Measurements from ENCODE around the gene TOM1L2.
A peak's percentile ranks its signal among the peaks of the same experiment; 100 is the strongest.

TOM1L2 gene

DNA sequence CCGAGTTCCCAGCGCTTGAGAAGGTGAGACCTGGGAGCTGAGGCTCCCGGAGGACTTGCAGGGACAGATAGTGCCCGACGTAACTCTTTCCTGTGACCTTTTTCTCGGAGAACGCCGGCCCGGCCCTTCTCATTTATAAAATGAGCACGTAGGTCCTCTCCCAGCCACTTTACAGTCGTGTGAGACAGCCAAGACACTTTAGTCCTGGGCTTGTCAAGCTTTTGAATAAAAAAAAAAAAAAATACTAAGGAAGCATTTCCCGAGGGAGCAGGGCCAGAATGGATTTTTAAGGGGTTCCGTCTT, 703 bp upstream of the TOM1L2 start:
- H3K27ac ChIP-seq (ENCODE audit: low read length), result no peak overlapping the region
- H3K27me3 ChIP-seq (ENCODE audit: control insufficient read depth, insufficient read depth, low read length), result no peaks in the 10 kb centered on the region
- DNase-seq (ENCODE audit: low read depth, low spot score), result no peak
- H3K4me3 ChIP-seq (ENCODE audit: low read length), result peak overlapping the region; percentile 77; the same call in 1 of the 2 replicates
- no peaks in the 10 kb centered on the region for H3K9me3 ChIP-seq (ENCODE audit: control insufficient read depth, insufficient read depth, low read length)
- no CpG with 5 or more reads among the region's 13 CpGs for WGBS (ENCODE audit: insufficient coverage, insufficient read length)
- peaks cover 2% of the 10 kb centered on the region; the same call in 1 of the 2 replicates for H3K4me1 ChIP-seq (ENCODE audit: control insufficient read depth, insufficient read depth, low read length)
- no peaks in the 10 kb centered on the region for H3K36me3 ChIP-seq (ENCODE audit: control insufficient read depth, insufficient read depth, low read length)

- Histone ChIP-seq H3K9me3 (ENCODE audit: control insufficient read depth, insufficient read depth, low read length) (no peaks in the 10 kb centered on the region), H3K36me3 (ENCODE audit: control insufficient read depth, insufficient read depth, low read length) (no peaks in the 10 kb centered on the region), H3K27ac (ENCODE audit: low read length) (no peak overlapping the region), H3K4me3 (ENCODE audit: low read length) (peak overlapping the region; percentile 59; the same call in 1 of the 2 replicates), H3K27me3 (ENCODE audit: control insufficient read depth, insufficient read depth, low read length) (no peaks in the 10 kb centered on the region), H3K4me1 (ENCODE audit: control insufficient read depth, insufficient read depth, low read length) (peaks cover 2% of the 10 kb centered on the region; the same call in 1 of the 2 replicates)
- no CpG with 5 or more reads among the region's 33 CpGs for WGBS (ENCODE audit: insufficient coverage, insufficient read length)
- no peak for DNase-seq (ENCODE audit: low read depth, low spot score)
These were observed 622 bp downstream of the TOM1L2 start for GRCh38 chr17:17971431-17972125.

- Histone ChIP-seq H3K27ac (ENCODE audit: low read length) (no peak overlapping the region), H3K36me3 (ENCODE audit: control insufficient read depth, insufficient read depth, low read length) (no peaks in the 10 kb centered on the region), H3K9me3 (ENCODE audit: control insufficient read depth, insufficient read depth, low read length) (no peaks in the 10 kb centered on the region), H3K27me3 (ENCODE audit: control insufficient read depth, insufficient read depth, low read length) (no peaks in the 10 kb centered on the region), H3K4me3 (ENCODE audit: low read length) (no peak overlapping the region), H3K4me1 (ENCODE audit: control insufficient read depth, insufficient read depth, low read length) (peaks cover 2% of the 10 kb centered on the region; the same call in 1 of the 2 replicates)
- no CpG with 5 or more reads among the region's 1 CpG for WGBS (ENCODE audit: insufficient coverage, insufficient read length)
- no peak for DNase-seq (ENCODE audit: low read depth, low spot score)
These were observed 1.3 kb downstream of the TOM1L2 start for GRCh38 chr17:17970699-17971430.

DNA sequence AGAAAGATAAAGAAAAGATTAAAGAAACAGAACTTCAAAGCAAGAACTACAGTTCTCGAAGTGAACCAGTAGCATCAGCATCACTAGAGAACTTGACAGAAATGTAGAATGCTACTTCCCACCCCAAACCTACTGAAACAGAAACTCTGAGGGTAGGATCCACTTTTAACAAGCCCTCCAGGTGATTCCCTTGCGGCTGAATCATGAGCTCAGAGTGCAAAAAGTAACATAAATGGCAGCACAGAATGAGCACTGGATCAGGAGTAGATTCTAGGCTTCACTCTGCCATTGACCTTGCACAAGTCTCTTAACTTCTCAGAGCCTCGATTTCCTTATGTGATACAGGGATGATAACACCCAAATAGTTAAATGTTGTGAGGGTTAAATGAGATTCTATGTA, 5.8 kb downstream of the TOM1L2 start:
- no peak for DNase-seq (ENCODE audit: low read depth, low spot score)
- no peak overlapping the region for H3K4me3 ChIP-seq (ENCODE audit: low read length)
- WGBS (ENCODE audit: insufficient coverage, insufficient read length), result no CpG with 5 or more reads among the region's 3 CpGs
- no peaks in the 10 kb centered on the region for H3K9me3 ChIP-seq (ENCODE audit: control insufficient read depth, insufficient read depth, low read length)
- H3K4me1 ChIP-seq (ENCODE audit: control insufficient read depth, insufficient read depth, low read length), result no peaks in the 10 kb centered on the region
- H3K36me3 ChIP-seq (ENCODE audit: control insufficient read depth, insufficient read depth, low read length), result no peaks in the 10 kb centered on the region
- H3K27ac ChIP-seq (ENCODE audit: low read length), result no peak overlapping the region
- H3K27me3 ChIP-seq (ENCODE audit: control insufficient read depth, insufficient read depth, low read length), result no peaks in the 10 kb centered on the region

GRCh38 chr17:17965152-17965721, 7.0 kb downstream of the TOM1L2 start:
- WGBS (ENCODE audit: insufficient coverage, insufficient read length), result no CpG with 5 or more reads among the region's 2 CpGs
- Histone ChIP-seq H3K4me3 (ENCODE audit: low read length) (no peak overlapping the region), H3K27ac (ENCODE audit: low read length) (no peak overlapping the region), H3K27me3 (ENCODE audit: control insufficient read depth, insufficient read depth, low read length) (no peaks in the 10 kb centered on the region), H3K4me1 (ENCODE audit: control insufficient read depth, insufficient read depth, low read length) (no peaks in the 10 kb centered on the region), H3K36me3 (ENCODE audit: control insufficient read depth, insufficient read depth, low read length) (no peaks in the 10 kb centered on the region), H3K9me3 (ENCODE audit: control insufficient read depth, insufficient read depth, low read length) (no peaks in the 10 kb centered on the region)
- DNase-seq (ENCODE audit: low read depth, low spot score), result no peak

DNA sequence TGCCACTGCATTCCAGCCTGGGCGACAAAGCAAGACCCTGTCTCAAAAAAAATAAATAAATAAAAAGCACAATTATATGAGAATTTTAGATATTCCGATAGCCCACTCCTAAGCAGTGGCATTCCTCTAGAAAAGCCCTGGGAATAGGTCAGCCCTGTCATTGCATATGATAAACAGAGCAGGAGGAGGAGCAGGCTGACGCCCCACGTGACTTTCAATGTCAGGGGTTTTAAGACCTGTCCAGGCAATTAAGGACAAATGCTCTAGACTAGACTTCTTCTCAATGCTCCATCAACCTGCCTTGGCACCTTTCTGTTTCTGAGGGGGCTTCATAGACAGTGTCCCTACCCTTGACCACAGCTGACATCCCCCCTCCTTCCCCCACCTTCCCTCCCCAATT, 7.5 kb downstream of the TOM1L2 start:
- Histone ChIP-seq H3K4me1 (ENCODE audit: control insufficient read depth, insufficient read depth, low read length) (no peaks in the 10 kb centered on the region), H3K9me3 (ENCODE audit: control insufficient read depth, insufficient read depth, low read length) (no peaks in the 10 kb centered on the region), H3K4me3 (ENCODE audit: low read length) (no peak overlapping the region), H3K36me3 (ENCODE audit: control insufficient read depth, insufficient read depth, low read length) (no peaks in the 10 kb centered on the region), H3K27me3 (ENCODE audit: control insufficient read depth, insufficient read depth, low read length) (no peaks in the 10 kb centered on the region), H3K27ac (ENCODE audit: low read length) (no peak overlapping the region)
- no peak for DNase-seq (ENCODE audit: low read depth, low spot score)
- no CpG with 5 or more reads among the region's 4 CpGs for WGBS (ENCODE audit: insufficient coverage, insufficient read length)

DNA sequence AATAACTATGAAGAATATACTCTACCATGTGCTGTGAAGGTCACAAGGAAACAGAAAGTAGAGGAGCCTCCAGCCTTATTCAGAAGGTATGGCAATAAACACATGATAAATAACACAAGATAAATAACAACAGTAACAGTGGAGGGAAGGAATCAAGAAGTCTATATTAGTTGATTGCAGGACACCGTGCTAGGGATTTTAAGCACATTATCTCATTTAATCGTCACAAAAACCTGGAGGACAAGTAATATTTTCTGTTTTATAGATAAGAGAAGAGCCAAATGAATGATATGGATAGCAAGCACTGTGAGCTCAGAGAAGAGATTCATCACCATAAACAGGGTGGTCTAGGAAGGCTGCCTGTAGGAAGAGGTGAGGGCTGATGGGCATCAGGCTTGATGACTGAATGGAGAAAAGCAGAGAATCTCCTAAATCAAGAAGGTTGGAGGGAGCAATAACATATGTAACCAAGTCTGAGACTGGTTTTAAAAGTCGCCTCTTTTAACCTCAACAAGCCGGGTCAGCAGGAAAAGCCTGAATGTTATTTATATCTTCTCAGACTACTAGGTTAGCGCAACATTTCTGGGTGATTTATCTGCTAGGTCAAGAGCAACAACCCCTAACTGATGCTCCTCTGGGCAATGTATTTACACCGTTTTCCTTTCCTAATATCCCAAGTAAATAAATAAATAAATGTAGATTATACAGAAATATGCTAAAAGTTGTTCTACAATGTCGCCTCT, 8.3 kb downstream of the TOM1L2 start:
- Histone ChIP-seq H3K27me3 (ENCODE audit: control insufficient read depth, insufficient read depth, low read length) (no peaks in the 10 kb centered on the region), H3K4me1 (ENCODE audit: control insufficient read depth, insufficient read depth, low read length) (no peaks in the 10 kb centered on the region), H3K4me3 (ENCODE audit: low read length) (no peak overlapping the region), H3K36me3 (ENCODE audit: control insufficient read depth, insufficient read depth, low read length) (no peaks in the 10 kb centered on the region), H3K27ac (ENCODE audit: low read length) (no peak overlapping the region), H3K9me3 (ENCODE audit: control insufficient read depth, insufficient read depth, low read length) (no peaks in the 10 kb centered on the region)
- no peak for DNase-seq (ENCODE audit: low read depth, low spot score)
- no CpG with 5 or more reads among the region's 7 CpGs for WGBS (ENCODE audit: insufficient coverage, insufficient read length)

DNA sequence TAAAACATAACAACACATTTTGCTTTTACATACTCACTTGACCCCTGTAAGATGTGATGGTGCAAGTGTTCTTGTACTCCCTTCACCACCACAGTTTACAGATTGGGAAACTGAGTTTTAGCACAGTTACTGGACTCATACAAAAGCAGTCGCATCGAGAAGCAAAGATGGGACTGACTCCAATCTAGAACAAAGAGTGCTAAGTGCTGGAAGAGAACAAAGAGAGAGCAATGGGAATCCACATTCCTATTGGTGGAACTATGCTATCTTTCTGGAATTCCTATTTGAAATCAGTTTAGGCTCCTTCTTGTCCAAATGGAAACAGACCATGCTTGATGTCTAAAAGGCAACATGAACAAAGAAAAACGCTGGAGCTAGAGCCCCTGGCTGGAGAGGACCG, 9.1 kb downstream of the TOM1L2 start:
- WGBS (ENCODE audit: insufficient coverage, insufficient read length), result no CpG with 5 or more reads among the region's 4 CpGs

DNA sequence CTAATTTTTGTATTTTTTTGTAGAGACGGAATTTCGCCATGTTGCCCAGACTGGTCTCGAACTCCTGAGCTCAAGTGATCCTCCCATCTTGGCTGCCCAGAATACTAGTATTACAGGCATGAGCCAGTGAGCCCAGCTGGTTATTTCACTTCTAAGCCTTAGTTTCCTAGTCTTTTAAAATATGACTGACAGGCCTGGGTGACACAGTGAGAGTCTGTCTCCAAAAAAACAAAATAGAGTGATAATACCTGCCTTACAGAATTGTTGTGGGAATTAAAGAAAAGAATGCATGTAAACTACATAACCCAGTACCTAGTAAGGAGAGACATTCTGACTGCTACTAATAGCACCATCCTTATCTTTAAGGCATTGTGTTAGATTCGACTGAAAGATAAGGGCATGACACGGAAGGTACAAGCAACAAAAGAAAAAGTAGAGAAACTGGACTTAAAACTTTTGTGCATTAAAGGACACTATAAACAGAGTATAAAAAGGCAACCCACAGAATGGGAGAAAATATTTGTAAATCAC, 11.6 kb downstream of the TOM1L2 start:
- H3K4me3 ChIP-seq (ENCODE audit: low read length), result no peak overlapping the region
- no peak overlapping the region for H3K27ac ChIP-seq (ENCODE audit: low read length)
- no CpG with 5 or more reads among the region's 5 CpGs for WGBS (ENCODE audit: insufficient coverage, insufficient read length)
- H3K36me3 ChIP-seq (ENCODE audit: control insufficient read depth, insufficient read depth, low read length), result no peaks in the 10 kb centered on the region; the same call in 1 of the 2 replicates
- H3K9me3 ChIP-seq (ENCODE audit: control insufficient read depth, insufficient read depth, low read length), result no peaks in the 10 kb centered on the region
- no peaks in the 10 kb centered on the region for H3K4me1 ChIP-seq (ENCODE audit: control insufficient read depth, insufficient read depth, low read length)
- DNase-seq (ENCODE audit: low read depth, low spot score), result no peak
- no peaks in the 10 kb centered on the region for H3K27me3 ChIP-seq (ENCODE audit: control insufficient read depth, insufficient read depth, low read length)

More for the DNA sequence above, 9.1 kb downstream of the TOM1L2 start:
- no peaks in the 10 kb centered on the region for H3K27me3 ChIP-seq (ENCODE audit: control insufficient read depth, insufficient read depth, low read length)
- no peak overlapping the region for H3K4me3 ChIP-seq (ENCODE audit: low read length)
- H3K4me1 ChIP-seq (ENCODE audit: control insufficient read depth, insufficient read depth, low read length), result no peaks in the 10 kb centered on the region
- H3K36me3 ChIP-seq (ENCODE audit: control insufficient read depth, insufficient read depth, low read length), result no peaks in the 10 kb centered on the region
- no peak overlapping the region for H3K27ac ChIP-seq (ENCODE audit: low read length)
- no peaks in the 10 kb centered on the region for H3K9me3 ChIP-seq (ENCODE audit: control insufficient read depth, insufficient read depth, low read length)
- DNase-seq (ENCODE audit: low read depth, low spot score), result no peak
